DMS53 treated with DMSO at 0.1 percent for 48 hours (cell line): ENCODE data around the gene NME1.
A peak's percentile ranks its signal among the peaks of the same experiment; 100 is the strongest.
"Not testable (repeated sequence)": the region's sequence is repeated elsewhere in the genome, so short reads cannot be mapped to it uniquely, and the experiment has no call there.

Experiments used
- DNase-seq: peaks from one replicate; lab custom pipeline; 2025; ENCODE audit not compliant: unreplicated experiment; lab: John Stamatoyannopoulos, UW

Gene NME1

GRCh38 chr17:51144266-51145022 is 8.9 kb upstream of the NME1 start:
- DNase-seq, result no peak

GRCh38 chr17:51147650-51148049 is 5.7 kb upstream of the NME1 start:
- no peak for DNase-seq

- no peak for DNase-seq
Observed at GRCh38 chr17:51149163-51149562, 4.2 kb upstream of the NME1 start.

- no peak for DNase-seq
Observed at GRCh38 chr17:51150932-51151331, 2.4 kb upstream of the NME1 start.

GRCh38 chr17:51152766-51153209 is 571 bp upstream of the NME1 start:
- peak; percentile 85 for DNase-seq

GRCh38 chr17:51154176-51154575 is 817 bp downstream of the NME1 start:
- DNase-seq, result no peak

- DNase-seq, result no peak
Observed at GRCh38 chr17:51155416-51155815, 2.1 kb downstream of the NME1 start.

- no peak for DNase-seq
Observed at GRCh38 chr17:51159604-51160003, 6.2 kb downstream of the NME1 start.

- no peak for DNase-seq
Observed at GRCh38 chr17:51161541-51161940, 8.2 kb downstream of the NME1 start.

- DNase-seq, result peak; percentile 61
Observed at GRCh38 chr17:51164911-51165679, 11.7 kb downstream of the NME1 start.

- DNase-seq, result peak; percentile 69
Observed at GRCh38 chr17:51165680-51166197, 12.4 kb downstream of the NME1 start.

- DNase-seq, result peak; percentile 79
Observed at GRCh38 chr17:51166198-51166986, 13.0 kb downstream of the NME1 start, which contains the start of gene NME2. NME2 (plus strand) TSS chr17:51166411; CDS start chr17:51166831, 420 bp downstream.

GRCh38 chr17:51166987-51167931 is 13.9 kb downstream of the NME1 start:
- DNase-seq, result peak; percentile 32

GRCh38 chr17:51169340-51169739 is 16.0 kb downstream of the NME1 start:
- DNase-seq, result no peak

GRCh38 chr17:51170736-51171135 is 17.4 kb downstream of the NME1 start:
- no peak for DNase-seq

- DNase-seq, result not testable (repeated sequence)
Observed at GRCh38 chr17:51172030-51172429, 18.7 kb downstream of the NME1 start.

- no peak for DNase-seq
Observed at GRCh38 chr17:51180486-51180885, 27.1 kb downstream of the NME1 start.

- no peak for DNase-seq
Observed at GRCh38 chr17:51184124-51184523, 30.8 kb downstream of the NME1 start.

GRCh38 chr17:51185763-51186332 is 32.5 kb downstream of the NME1 start:
- no peak for DNase-seq
